K562 (cell line): Measurements from ENCODE around the gene NFYC. TPM values are rescaled to one million over a fixed set of nuclear protein-coding genes. Genes with fewer than 3 reads are reported as not detected.

Source experiments
- ARID3B ChIP-seq: fragments of 250-450 bp; sonication (Bioruptor Pico); IDR thresholded peaks from 2 replicates; pipeline ENCODE4 v1.4.0; 2020; ENCODE audit warnings: borderline replicate concordance
- BRF1 ChIP-seq: IDR thresholded peaks from 3 replicates; pipeline ENCODE4 v1.6.1; 2011; ENCODE audit warnings: borderline replicate concordance, mild to moderate bottlenecking; ENCODE audit not compliant: insufficient read length; ENCODE audit errors: extremely low read depth
- CBX2 ChIP-seq: fragments of 200-600 bp; sonication (generic); IDR thresholded peaks from one replicate; pipeline ENCODE4 v1.6.1; 2012; ENCODE audit warnings: mild to moderate bottlenecking, low read length, inconsistent platforms; ENCODE audit not compliant: insufficient read depth, poor library complexity, severe bottlenecking
- CHD2 ChIP-seq: IDR thresholded peaks from 2 replicates; pipeline ENCODE4 v1.6.1; 2011; ENCODE audit warnings: low read depth, low read length
- CREB1 ChIP-seq, 2 experiments: sonication (generic) in 1 of 2; formaldehyde crosslinking in 1 of 2; IDR thresholded peaks; 2 replicates each; pipeline versions ENCODE4 v1.6.1 to v1.8.0; 2012 to 2022; ENCODE audit warnings: inconsistent platforms in 1 of 2, mild to moderate bottlenecking in 1 of 2, missing genetic modification reagents in 1 of 2, moderate library complexity in 1 of 2
- ERF ChIP-seq: fragments of 450-650 bp; formaldehyde crosslinking; IDR thresholded peaks from 2 replicates; pipeline ENCODE4 v1.4.0; 2020; ENCODE audit warnings: mild to moderate bottlenecking, mixed read lengths
- ETS2 ChIP-seq: IDR thresholded peaks from 2 replicates; pipeline ENCODE4 v1.6.1; 2016; ENCODE audit warnings: borderline replicate concordance, missing genetic modification characterization, mild to moderate bottlenecking, moderate library complexity, missing compliant biosample characterization; ENCODE audit not compliant: poor library complexity, severe bottlenecking
- EWSR1 ChIP-seq: fragments of 450-650 bp; IDR thresholded peaks from 2 replicates; pipeline ENCODE4 v1.6.1; 2018; ENCODE audit warnings: borderline replicate concordance, mild to moderate bottlenecking, low read depth, moderate library complexity; ENCODE audit not compliant: partially characterized antibody
- FOS ChIP-seq: IDR thresholded peaks from 3 replicates; pipeline ENCODE4 v1.6.1; 2011; ENCODE audit not compliant: insufficient read length; ENCODE audit errors: extremely low read depth
- MIER1 ChIP-seq: fragments of 450-650 bp; IDR thresholded peaks from 2 replicates; pipeline ENCODE4 v1.6.1; 2016; ENCODE audit warnings: antibody characterized with exemption, mild to moderate bottlenecking, low read depth
- OTX1 ChIP-seq: fragments of 450-650 bp; formaldehyde crosslinking; IDR thresholded peaks from 2 replicates; pipeline ENCODE4 v1.4.0; 2022; ENCODE audit warnings: mild to moderate bottlenecking
- RBFOX2 ChIP-seq: fragments of 200-400 bp; formaldehyde crosslinking; IDR thresholded peaks from 2 replicates; pipeline ENCODE4 v1.6.1; 2017; ENCODE audit warnings: low read depth, mild to moderate bottlenecking, low read length, moderate library complexity
- RNF2 ChIP-seq: sonication (generic); IDR thresholded peaks from 2 replicates; pipeline ENCODE4 v1.6.1; 2016
- SAFB ChIP-seq: fragments of 200-400 bp; formaldehyde crosslinking; IDR thresholded peaks from 2 replicates; pipeline ENCODE4 v1.6.1; 2017; ENCODE audit warnings: low read depth, low read length, borderline replicate concordance
- SRF ChIP-seq, 2 experiments: fragments of 250-450, 450-650 bp in 1 of 2; sonication (Bioruptor Pico) in 1 of 2; sonication (generic) in 1 of 2; formaldehyde crosslinking; IDR thresholded peaks; 2 replicates each; pipeline versions ENCODE4 v1.5.0 to v1.5.1; 2020 to 2022; ENCODE audit warnings: mild to moderate bottlenecking in 1 of 2, missing genetic modification reagents in 1 of 2
- TEAD4 ChIP-seq, 2 experiments: sonication (generic) in 1 of 2; formaldehyde crosslinking in 1 of 2; IDR thresholded peaks; 2 replicates each; pipeline versions ENCODE4 v1.6.1 to v1.8.0; 2012 to 2022; ENCODE audit warnings: borderline replicate concordance in 1 of 2, inconsistent platforms in 1 of 2, low read length in 1 of 2, mild to moderate bottlenecking in 1 of 2, missing genetic modification reagents in 1 of 2
- ZFP30 ChIP-seq: fragments of 250-450 bp; sonication (Bioruptor Pico); IDR thresholded peaks from 2 replicates; pipeline ENCODE4 v1.8.0; 2022; ENCODE audit warnings: moderate library complexity, mild to moderate bottlenecking, inconsistent platforms, borderline replicate concordance
- ZNF239 ChIP-seq: fragments of 250-450 bp; sonication (Bioruptor Pico); IDR thresholded peaks from 2 replicates; pipeline ENCODE4 v1.4.0; 2020; ENCODE audit warnings: mild to moderate bottlenecking
- ZNF282 ChIP-seq: sonication (generic); formaldehyde crosslinking; IDR thresholded peaks from 2 replicates; pipeline ENCODE4 v1.8.1; 2023; ENCODE audit warnings: missing genetic modification reagents
- ZNF436 ChIP-seq: fragments of 250-450, 450-650 bp; sonication (Bioruptor Pico); formaldehyde crosslinking; IDR thresholded peaks from 2 replicates; pipeline ENCODE4 v1.7.0; 2020; ENCODE audit warnings: mild to moderate bottlenecking
- ZNF444 ChIP-seq: fragments of 250-450 bp; sonication (Bioruptor Pico); IDR thresholded peaks from 2 replicates; pipeline ENCODE4 v1.4.0; 2020; ENCODE audit warnings: mild to moderate bottlenecking, moderate library complexity
- ZNF507 ChIP-seq: conservative IDR thresholded peaks from 2 replicates; pipeline ENCODE4 v1.6.1; 2017; ENCODE audit warnings: missing genetic modification characterization, missing compliant biosample characterization
- ZNF668 ChIP-seq: fragments of 250-450 bp; sonication (Bioruptor Pico); IDR thresholded peaks from 2 replicates; pipeline ENCODE4 v1.8.0; 2022; ENCODE audit warnings: mild to moderate bottlenecking, inconsistent platforms
- ZNF695 ChIP-seq: fragments of 450-650 bp; formaldehyde crosslinking; IDR thresholded peaks from 2 replicates; pipeline ENCODE4 v1.4.0; 2020; ENCODE audit warnings: mild to moderate bottlenecking, moderate library complexity
- ZNF696 ChIP-seq: fragments of 250-450 bp; sonication (Bioruptor Pico); conservative IDR thresholded peaks from 2 replicates; pipeline ENCODE4 v1.4.0; 2020; ENCODE audit warnings: mild to moderate bottlenecking, moderate library complexity
- ZNF778 ChIP-seq: fragments of 450-650 bp; formaldehyde crosslinking; IDR thresholded peaks from 2 replicates; pipeline ENCODE4 v1.4.0; 2020; ENCODE audit warnings: mild to moderate bottlenecking, moderate library complexity
- polyA plus RNA-seq, 8 experiments: library from polyadenylated mRNA; depleted of rRNA in 4 of 8; stranded (reverse) in 5 of 8; unstranded in 3 of 8; fragments of >200 nt; fragmentation: Nextera tagmentation in 2 of 8; fragmentation: Illumina TruSeq in 1 of 8; extraction: Ambion mirVana in 2 of 8; extraction: Trizol in 1 of 8; gene quantifications; 2 replicates each; pipeline versions ENCODE4 v1.2.1 to v1.2.3, GENCODE V29; 2011 to 2014; ENCODE audit warnings: inconsistent platforms in 1 of 8, missing spikeins in 1 of 8
- total RNA-seq, 7 experiments: library from RNA; depleted of rRNA in 6 of 7; stranded (reverse); fragments of >200 nt in 6 of 7; fragmentation: Illumina TruSeq in 2 of 7; extraction: Trizol in 2 of 7; gene quantifications; 2 replicates each; pipeline versions ENCODE4 v1.2.1 to v1.2.3, GENCODE V29; 2011 to 2021; ENCODE audit warnings: low replicate concordance in 1 of 7
- TF ChIP-seq, protein P1 (sequence below): fragments of 250-450 bp; sonication (Bioruptor Pico); IDR thresholded peaks from 2 replicates; pipeline ENCODE4 v1.8.0; 2021; ENCODE audit warnings: moderate library complexity, mild to moderate bottlenecking, inconsistent platforms
- TF ChIP-seq, protein P2 (sequence below): fragments of 450-650 bp; formaldehyde crosslinking; IDR thresholded peaks from 2 replicates; pipeline ENCODE4 v1.4.0; 2020; ENCODE audit warnings: mild to moderate bottlenecking, mixed read lengths

Gene NFYC
- total and polyA plus RNA-seq, 9 of the 15 experiments (the other 6 are each of a cell fraction or from before 2014, with no cell fraction given), result 4.8 to 59.8 (median 41.1) TPM

DNA sequence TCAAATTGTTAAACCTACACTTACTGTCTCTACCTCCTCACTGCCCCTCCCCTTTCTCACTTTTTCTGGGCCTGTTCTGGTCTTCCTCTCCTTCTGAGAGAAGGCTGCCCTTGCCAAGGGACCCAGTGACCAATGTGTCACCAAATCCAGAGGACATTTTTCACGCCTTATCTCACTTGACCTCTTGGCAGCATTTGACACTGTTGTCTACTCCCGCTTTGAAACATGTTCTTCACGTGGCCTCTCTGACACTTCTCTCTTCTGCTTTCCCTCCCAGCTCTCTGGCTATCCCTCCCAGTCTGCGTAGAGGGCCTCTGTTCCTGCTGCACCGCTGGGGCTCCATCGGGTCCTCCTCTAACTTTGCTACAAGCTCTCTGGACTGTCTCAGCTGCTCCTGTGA, 117.4 kb downstream of the NFYC start (continued):
- no peak for TF ChIP-seq CREB1 (IDR thresholded peaks at IDR 0.05)
- TF ChIP-seq CREB1 (CRISPR knock-in tag; IDR thresholded peaks at IDR 0.05), result no peak
- no peak for TF ChIP-seq EWSR1
- 0 out of 4 replicates have a peak, but pooled peaks of 1 of the 2 experiments have one; percentile 26 for TF ChIP-seq SRF (CRISPR knock-in tag; IDR thresholded peaks at IDR 0.05)
- TF ChIP-seq MIER1, result no peak
- TF ChIP-seq CBX2, result no peak
- no peak for TF ChIP-seq ZNF444
- no peak for TF ChIP-seq ZNF668 (CRISPR knock-in tag)
- TF ChIP-seq ERF (CRISPR knock-in tag), result no peak
- no peak for TF ChIP-seq ZNF696 (CRISPR knock-in tag)
- TF ChIP-seq SAFB, result no peak
- no peak for TF ChIP-seq ZNF239 (CRISPR knock-in tag)
- TF ChIP-seq FOS, result no peak
- TF ChIP-seq ZNF436, result no peak
- peak; percentile 77; the same call in 1 of the 2 replicates for TF ChIP-seq RNF2
- TF ChIP-seq RBFOX2, result no peak
- no peak for TF ChIP-seq ETS2 (tag)
- no peak for TF ChIP-seq ZNF282 (CRISPR knock-in tag)
- no peak for TF ChIP-seq ZNF695
- peak; percentile 49; the same call in 1 of the 2 replicates for TF ChIP-seq TEAD4 (IDR thresholded peaks at IDR 0.05; ENCODE audit: low read length)
- no peak for TF ChIP-seq TEAD4 (CRISPR knock-in tag; IDR thresholded peaks at IDR 0.05; ENCODE audit: borderline replicate concordance)
- no peak for TF ChIP-seq CHD2
- TF ChIP-seq, protein P1, sequence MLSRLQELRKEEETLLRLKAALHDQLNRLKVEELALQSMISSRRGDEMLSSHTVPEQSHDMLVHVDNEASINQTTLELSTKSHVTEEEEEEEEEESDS (CRISPR knock-in tag), result no peak
- no peak for TF ChIP-seq BRF1
- TF ChIP-seq ZNF507 (tag), result no peak
- no peak for TF ChIP-seq ARID3B (CRISPR knock-in tag)
- no peak for TF ChIP-seq OTX1
- no peak for TF ChIP-seq ZFP30 (CRISPR knock-in tag)
- TF ChIP-seq ZNF778 (CRISPR knock-in tag), result no peak
- TF ChIP-seq, protein P2, sequence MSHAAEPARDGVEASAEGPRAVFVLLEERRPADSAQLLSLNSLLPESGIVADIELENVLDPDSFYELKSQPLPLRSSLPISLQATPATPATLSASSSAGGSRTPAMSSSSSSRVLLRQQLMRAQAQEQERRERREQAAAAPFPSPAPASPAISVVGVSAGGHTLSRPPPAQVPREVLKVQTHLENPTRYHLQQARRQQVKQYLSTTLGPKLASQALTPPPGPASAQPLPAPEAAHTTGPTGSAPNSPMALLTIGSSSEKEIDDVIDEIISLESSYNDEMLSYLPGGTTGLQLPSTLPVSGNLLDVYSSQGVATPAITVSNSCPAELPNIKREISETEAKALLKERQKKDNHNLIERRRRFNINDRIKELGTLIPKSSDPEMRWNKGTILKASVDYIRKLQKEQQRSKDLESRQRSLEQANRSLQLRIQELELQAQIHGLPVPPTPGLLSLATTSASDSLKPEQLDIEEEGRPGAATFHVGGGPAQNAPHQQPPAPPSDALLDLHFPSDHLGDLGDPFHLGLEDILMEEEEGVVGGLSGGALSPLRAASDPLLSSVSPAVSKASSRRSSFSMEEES, result no peak
